Measurements from ENCODE around the gene SKI. TPM values are rescaled to one million over a fixed set of nuclear protein-coding genes. Genes with fewer than 3 reads are reported as not detected.

The SKI gene
- total RNA-seq, 1 donor from 2014 or later: 90.0 TPM

DNA sequence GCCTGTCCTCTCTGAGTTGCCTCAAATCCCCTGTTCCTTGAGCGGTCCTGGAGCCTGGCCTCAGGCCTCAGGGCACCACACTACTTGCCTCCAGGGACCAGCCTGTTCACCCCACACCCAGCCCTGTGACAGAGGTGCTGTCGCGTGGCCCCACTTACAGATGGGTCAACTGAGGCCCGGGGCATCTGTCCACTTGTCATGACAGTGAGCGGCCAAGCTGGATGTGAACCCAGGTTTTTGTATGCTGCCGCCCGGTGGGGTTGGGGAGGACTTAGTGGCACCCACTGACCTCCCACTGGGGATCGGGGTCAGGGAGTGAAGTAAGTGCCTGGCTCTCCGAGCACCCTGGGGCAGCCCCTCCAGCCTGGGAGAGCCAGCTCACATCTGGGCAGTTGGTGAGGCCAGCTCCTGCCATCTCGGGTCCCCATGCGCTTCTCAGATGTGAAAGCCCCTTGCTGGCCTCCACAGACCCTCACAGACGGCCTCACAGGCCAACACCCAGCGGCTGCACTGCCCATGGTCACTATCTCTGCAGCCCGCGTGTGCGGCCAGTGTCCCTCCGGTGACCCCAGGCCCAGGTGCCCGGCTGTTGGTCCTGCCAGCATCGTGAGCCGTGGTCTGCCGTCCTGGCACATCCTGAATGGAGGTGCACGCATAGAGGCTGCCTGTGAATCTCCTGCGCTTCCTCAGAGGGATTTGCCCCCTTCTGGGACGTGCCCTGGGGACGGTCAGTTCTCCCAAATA lies 24.3 kb upstream of the SKI start:
- intact Hi-C loops (cut with DNase I): no loop called here

GRCh38 chr1:2204415-2205190 lies 23.5 kb upstream of the SKI start:
- TF ChIP-seq, protein P1, sequence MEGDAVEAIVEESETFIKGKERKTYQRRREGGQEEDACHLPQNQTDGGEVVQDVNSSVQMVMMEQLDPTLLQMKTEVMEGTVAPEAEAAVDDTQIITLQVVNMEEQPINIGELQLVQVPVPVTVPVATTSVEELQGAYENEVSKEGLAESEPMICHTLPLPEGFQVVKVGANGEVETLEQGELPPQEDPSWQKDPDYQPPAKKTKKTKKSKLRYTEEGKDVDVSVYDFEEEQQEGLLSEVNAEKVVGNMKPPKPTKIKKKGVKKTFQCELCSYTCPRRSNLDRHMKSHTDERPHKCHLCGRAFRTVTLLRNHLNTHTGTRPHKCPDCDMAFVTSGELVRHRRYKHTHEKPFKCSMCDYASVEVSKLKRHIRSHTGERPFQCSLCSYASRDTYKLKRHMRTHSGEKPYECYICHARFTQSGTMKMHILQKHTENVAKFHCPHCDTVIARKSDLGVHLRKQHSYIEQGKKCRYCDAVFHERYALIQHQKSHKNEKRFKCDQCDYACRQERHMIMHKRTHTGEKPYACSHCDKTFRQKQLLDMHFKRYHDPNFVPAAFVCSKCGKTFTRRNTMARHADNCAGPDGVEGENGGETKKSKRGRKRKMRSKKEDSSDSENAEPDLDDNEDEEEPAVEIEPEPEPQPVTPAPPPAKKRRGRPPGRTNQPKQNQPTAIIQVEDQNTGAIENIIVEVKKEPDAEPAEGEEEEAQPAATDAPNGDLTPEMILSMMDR (IDR thresholded peaks at IDR 0.05): no peak
- intact Hi-C loops (cut with DNase I): no loop called here

More for the DNA sequence above, 24.3 kb upstream of the SKI start:
- no peak for DNase-seq
- no peaks in the 10 kb centered on the region for H3K36me3 ChIP-seq
- no peaks in the 10 kb centered on the region for H3K27me3 ChIP-seq (ENCODE audit: low read depth)
- peak overlapping the region; percentile 81 for H3K27ac ChIP-seq
- H3K4me1 ChIP-seq: peaks cover 74% of the 10 kb centered on the region
- H3K4me3 ChIP-seq: peak overlapping the region; percentile 55
- TF ChIP-seq, protein P1 (IDR thresholded peaks at IDR 0.05): no peak
- no peak for ATAC-seq
- no peaks in the 10 kb centered on the region for H3K9me3 ChIP-seq

GRCh38 chr1:2205191-2205952 lies 22.7 kb upstream of the SKI start:
- intact Hi-C loops (cut with DNase I): no loop called here
- Histone ChIP-seq H3K4me3 (peak overlapping the region; percentile 57), H3K36me3 (no peaks in the 10 kb centered on the region), H3K27me3 (ENCODE audit: low read depth) (no peaks in the 10 kb centered on the region), H3K4me1 (peaks cover 73% of the 10 kb centered on the region), H3K27ac (peak overlapping the region; percentile 85), H3K9me3 (no peaks in the 10 kb centered on the region)
- peak; percentile 84 to 93 for ATAC-seq
- peak; percentile 97 for DNase-seq
- TF ChIP-seq, protein P1 (IDR thresholded peaks at IDR 0.05): peak; percentile 11

More at GRCh38 chr1:2204415-2205190, 23.5 kb upstream of the SKI start:
- peak overlapping the region; percentile 55 for H3K4me3 ChIP-seq
- H3K27me3 ChIP-seq (ENCODE audit: low read depth): no peaks in the 10 kb centered on the region
- DNase-seq (peak; percentile 88), ATAC-seq (peak; percentile 65 to 68)
- no peaks in the 10 kb centered on the region for H3K36me3 ChIP-seq
- peaks cover 76% of the 10 kb centered on the region for H3K4me1 ChIP-seq
- peak overlapping the region; percentile 81 for H3K27ac ChIP-seq
- no peaks in the 10 kb centered on the region for H3K9me3 ChIP-seq

DNA sequence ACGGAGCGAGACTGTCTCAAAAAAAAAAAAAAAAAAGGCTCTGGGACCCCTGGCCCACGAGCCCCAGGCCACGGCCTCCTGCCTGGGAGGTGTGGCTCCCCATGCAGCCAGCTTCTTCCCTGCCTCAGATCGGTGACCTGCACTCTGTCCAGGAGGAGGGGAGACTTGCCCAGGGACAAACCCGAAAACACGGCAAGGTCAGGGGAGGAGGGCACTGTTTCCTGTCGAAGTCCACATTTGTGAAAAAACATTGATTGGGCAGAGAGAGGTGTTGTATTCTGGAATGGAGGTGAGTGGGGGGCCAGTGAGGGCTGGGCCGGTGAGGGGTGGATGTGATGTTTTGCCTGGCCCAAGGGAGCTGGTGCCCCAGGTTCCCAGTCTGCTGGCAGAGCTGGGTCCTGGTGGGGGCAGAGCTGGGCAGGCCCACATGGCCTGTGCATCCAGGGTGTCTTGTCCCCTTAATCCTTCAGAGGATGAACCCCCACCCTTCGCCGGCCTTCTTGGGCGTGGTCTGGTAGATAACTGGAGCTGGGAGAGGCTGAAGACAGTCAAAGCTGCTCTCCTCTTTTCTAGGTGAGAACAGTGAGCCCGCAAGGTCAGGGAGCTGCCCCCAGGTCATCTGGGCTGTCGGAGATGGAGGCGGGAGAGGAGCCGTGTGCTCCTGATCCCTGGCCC lies 21.2 kb upstream of the SKI start:
- ATAC-seq (no peak), DNase-seq (no peak)
- TF ChIP-seq, protein P1 (IDR thresholded peaks at IDR 0.05): no peak
- Histone ChIP-seq H3K9me3 (no peaks in the 10 kb centered on the region), H3K4me1 (peaks cover 66% of the 10 kb centered on the region), H3K27ac (peak overlapping the region; percentile 84), H3K36me3 (no peaks in the 10 kb centered on the region), H3K4me3 (peak overlapping the region; percentile 22), H3K27me3 (ENCODE audit: low read depth) (no peaks in the 10 kb centered on the region)
- intact Hi-C loops (cut with DNase I): no loop called here

Data from lower lobe of right lung (tissue), 2 donors.